IPS-15b (cell line): Measurements from ENCODE around the gene AHSP.
A peak's percentile ranks its signal among the peaks of the same experiment; 100 is the strongest.
"Not testable (repeated sequence)": the region's sequence is repeated elsewhere in the genome, so short reads cannot be mapped to it uniquely, and the experiment has no call there.

Source experiments
- H3K27me3 ChIP-seq: one replicate; pipeline ENCODE4 v1.6.1; 2013; ENCODE audit warnings: low read length; ENCODE audit not compliant: control insufficient read depth, insufficient read depth
- H3K36me3 ChIP-seq: one replicate; pipeline ENCODE4 v1.6.1; 2013; ENCODE audit warnings: low read length; ENCODE audit not compliant: control insufficient read depth, insufficient read depth
- H3K4me1 ChIP-seq: one replicate; pipeline ENCODE4 v1.6.1; 2013; ENCODE audit warnings: mild to moderate bottlenecking, low read length; ENCODE audit not compliant: control insufficient read depth, insufficient read depth
- H3K4me3 ChIP-seq: one replicate; pipeline ENCODE4 v1.5.1; 2013; ENCODE audit warnings: low read depth, low read length
- H3K9ac ChIP-seq: one replicate; pipeline ENCODE4 v1.6.1; 2013; ENCODE audit warnings: low read depth, mild to moderate bottlenecking, low read length
- H3K9me3 ChIP-seq: one replicate; pipeline ENCODE4 v1.6.1; 2013; ENCODE audit warnings: mild to moderate bottlenecking, low read length; ENCODE audit not compliant: control insufficient read depth, insufficient read depth

The AHSP gene

GRCh38 chr16:31522071-31522470, 5.6 kb upstream of the AHSP start:
- H3K27me3 ChIP-seq = peaks cover 2% of the 10 kb centered on the region
- no peaks in the 10 kb centered on the region for H3K36me3 ChIP-seq
- no peak overlapping the region for H3K9ac ChIP-seq
- H3K4me3 ChIP-seq = no peak overlapping the region
- H3K9me3 ChIP-seq = no peaks in the 10 kb centered on the region
- H3K4me1 ChIP-seq = no peaks in the 10 kb centered on the region

GRCh38 chr16:31523768-31524167, 3.9 kb upstream of the AHSP start:
- H3K27me3 ChIP-seq = peaks cover 17% of the 10 kb centered on the region
- H3K9ac ChIP-seq, H3K9me3 ChIP-seq, H3K36me3 ChIP-seq, H3K4me3 ChIP-seq: not testable (repeated sequence)
- H3K4me1 ChIP-seq = peaks cover 15% of the 10 kb centered on the region

- peaks cover 17% of the 10 kb centered on the region for H3K4me1 ChIP-seq
- no peak overlapping the region for H3K4me3 ChIP-seq
- H3K9me3 ChIP-seq = no peaks in the 10 kb centered on the region
- H3K9ac ChIP-seq = no peak overlapping the region
- peaks cover 26% of the 10 kb centered on the region for H3K27me3 ChIP-seq
- H3K36me3 ChIP-seq = no peaks in the 10 kb centered on the region
Observed at GRCh38 chr16:31525113-31525512, 2.6 kb upstream of the AHSP start.

DNA sequence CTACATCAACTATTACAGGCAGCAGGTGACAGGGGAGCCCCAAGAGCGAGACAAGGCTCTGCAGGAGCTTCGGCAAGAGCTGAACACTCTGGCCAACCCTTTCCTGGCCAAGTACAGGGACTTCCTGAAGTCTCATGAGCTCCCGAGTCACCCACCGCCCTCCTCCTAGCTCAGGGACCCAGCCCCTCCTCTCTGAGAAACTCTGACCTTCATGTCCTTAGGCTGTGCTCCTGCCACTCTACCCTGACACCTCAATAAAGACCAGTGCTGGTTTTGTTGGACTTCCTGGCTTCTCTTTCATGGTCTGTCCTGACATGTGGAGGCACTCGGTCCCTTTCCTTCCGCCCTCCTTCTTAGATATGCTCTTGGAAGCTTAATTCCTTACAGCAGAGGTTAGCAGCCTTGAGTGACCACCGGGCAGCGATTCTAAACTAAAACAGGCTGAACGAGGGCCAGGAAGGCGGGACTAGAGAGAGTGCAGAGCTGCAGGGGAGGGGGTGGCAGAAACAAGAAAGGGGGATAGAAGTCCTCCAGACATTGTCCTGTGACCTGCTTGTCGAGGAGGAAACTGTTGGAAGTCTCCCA, 915 bp downstream of the AHSP start:
- H3K9me3 ChIP-seq = no peaks in the 10 kb centered on the region
- no peaks in the 10 kb centered on the region for H3K36me3 ChIP-seq
- peaks cover 47% of the 10 kb centered on the region for H3K27me3 ChIP-seq
- peak overlapping the region; percentile 64 for H3K4me3 ChIP-seq
- H3K9ac ChIP-seq = no peak overlapping the region
- H3K4me1 ChIP-seq = peaks cover 21% of the 10 kb centered on the region

DNA sequence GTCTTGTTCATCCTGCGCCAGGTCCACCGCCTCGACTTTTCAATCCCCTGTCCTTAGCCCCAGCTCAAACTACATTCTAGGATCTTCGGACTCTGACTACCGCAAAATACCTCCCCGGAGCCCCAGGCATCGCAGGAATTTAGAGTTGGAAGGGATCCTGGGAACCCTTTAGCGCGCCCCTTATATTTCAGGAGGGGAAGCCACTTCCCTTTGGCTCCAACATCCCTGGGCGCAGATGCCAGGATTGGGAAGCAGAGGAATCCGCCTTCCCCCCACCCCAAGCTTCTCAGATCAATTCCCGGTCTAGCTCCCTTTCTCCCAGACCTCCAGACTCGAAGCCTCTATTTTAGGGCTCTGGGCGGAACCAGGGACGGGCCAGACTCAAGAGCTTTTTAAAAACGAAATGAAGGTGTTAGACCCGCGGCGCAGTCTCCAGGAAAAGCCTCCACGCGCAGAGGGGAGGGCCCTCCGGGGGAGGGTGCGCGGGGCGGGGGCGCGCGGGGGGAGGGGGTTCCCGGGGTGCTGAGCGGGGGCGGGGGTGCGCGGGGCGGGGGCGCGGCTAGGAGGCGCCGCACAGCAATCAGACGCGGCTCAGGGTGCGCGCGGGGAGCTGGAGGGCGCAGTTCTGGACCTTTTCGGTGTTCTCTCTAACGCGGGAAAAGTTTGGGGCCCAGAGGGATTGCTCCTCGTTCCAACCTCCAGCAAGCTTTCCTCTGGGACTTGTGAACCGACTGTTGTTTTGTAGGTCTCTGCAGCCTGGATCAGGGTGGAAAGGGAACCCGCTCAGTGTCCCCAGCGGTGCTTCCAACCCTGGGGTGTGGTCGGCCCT, 1.6 kb downstream of the AHSP start:
- Histone ChIP-seq H3K4me1 (peaks cover 21% of the 10 kb centered on the region), H3K9me3 (no peaks in the 10 kb centered on the region), H3K4me3 (peak overlapping the region; percentile 71), H3K9ac (peak overlapping the region; percentile 65), H3K27me3 (peaks cover 47% of the 10 kb centered on the region), H3K36me3 (no peaks in the 10 kb centered on the region)

DNA sequence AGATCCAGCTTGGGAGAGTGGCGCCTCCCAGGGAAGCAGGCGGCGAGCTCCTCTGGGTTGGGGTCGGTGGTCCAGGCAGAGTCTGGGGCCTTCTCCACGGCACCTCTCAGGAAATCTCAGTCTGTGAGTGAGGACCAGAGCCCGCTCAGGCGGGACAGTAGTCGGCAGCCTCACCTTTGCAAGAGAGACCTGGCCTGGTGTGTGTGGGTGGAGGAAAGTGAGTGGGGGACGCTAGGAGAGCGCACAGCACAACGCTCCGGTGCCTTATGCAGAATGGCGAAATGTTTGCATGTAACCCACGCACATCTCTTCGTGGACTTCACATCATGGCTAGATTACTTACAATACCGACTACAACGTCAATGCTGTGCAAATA, 2.2 kb downstream of the AHSP start:
- Histone ChIP-seq H3K36me3 (no peaks in the 10 kb centered on the region), H3K4me1 (peaks cover 21% of the 10 kb centered on the region), H3K9ac (peak overlapping the region; percentile 65), H3K4me3 (peak overlapping the region; percentile 71), H3K27me3 (peaks cover 46% of the 10 kb centered on the region), H3K9me3 (no peaks in the 10 kb centered on the region)

DNA sequence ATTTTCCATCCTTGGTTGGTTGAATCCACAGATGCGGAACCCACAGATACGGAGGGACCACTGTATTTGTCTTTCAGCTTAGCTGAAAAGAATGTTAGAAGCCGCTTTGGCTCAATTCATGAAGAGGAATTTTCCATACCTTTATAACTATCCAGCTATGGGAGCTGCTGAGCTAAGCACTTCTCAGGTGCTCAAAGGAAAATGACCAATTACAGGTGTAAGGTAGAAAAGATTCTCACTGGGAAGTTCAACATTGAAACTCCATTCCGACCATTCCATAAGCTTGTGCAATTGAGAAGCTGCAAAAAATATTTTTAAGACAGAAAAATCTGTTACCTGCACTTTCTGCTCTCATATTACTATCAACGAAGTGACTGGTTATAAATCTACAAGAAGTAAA, 2.7 kb downstream of the AHSP start:
- Histone ChIP-seq H3K4me3 (peak overlapping the region; percentile 71), H3K9ac (no peak overlapping the region), H3K4me1 (peaks cover 21% of the 10 kb centered on the region), H3K27me3 (peaks cover 46% of the 10 kb centered on the region), H3K9me3 (no peaks in the 10 kb centered on the region), H3K36me3 (no peaks in the 10 kb centered on the region)

- Histone ChIP-seq H3K4me3 (no peak overlapping the region), H3K4me1 (peaks cover 21% of the 10 kb centered on the region), H3K9ac (no peak overlapping the region), H3K36me3 (no peaks in the 10 kb centered on the region), H3K9me3 (no peaks in the 10 kb centered on the region), H3K27me3 (peaks cover 50% of the 10 kb centered on the region)
Observed at GRCh38 chr16:31531096-31531495, 3.4 kb downstream of the AHSP start.

DNA sequence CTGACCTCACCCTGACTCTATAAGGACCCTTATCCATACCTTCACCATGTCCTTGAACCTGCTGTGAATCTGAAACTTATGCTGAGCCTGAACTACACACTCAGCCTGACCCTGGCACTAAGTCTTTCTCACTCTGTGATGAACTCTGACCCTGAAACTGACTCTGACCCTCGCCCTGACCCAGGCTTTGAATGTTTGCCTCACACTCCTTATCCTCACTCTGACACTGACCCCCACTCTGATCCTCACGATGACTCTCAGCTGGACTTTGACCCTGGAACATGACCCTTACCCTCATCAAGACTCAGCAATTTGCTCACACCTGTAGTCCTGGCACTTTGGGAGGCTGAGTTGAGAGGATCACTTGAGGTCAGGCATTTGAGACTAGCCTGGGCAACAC, 4.4 kb downstream of the AHSP start:
- no peaks in the 10 kb centered on the region for H3K36me3 ChIP-seq
- no peak overlapping the region for H3K9ac ChIP-seq
- H3K9me3 ChIP-seq = no peaks in the 10 kb centered on the region
- peaks cover 23% of the 10 kb centered on the region for H3K4me1 ChIP-seq
- no peak overlapping the region for H3K4me3 ChIP-seq
- H3K27me3 ChIP-seq = peaks cover 53% of the 10 kb centered on the region

DNA sequence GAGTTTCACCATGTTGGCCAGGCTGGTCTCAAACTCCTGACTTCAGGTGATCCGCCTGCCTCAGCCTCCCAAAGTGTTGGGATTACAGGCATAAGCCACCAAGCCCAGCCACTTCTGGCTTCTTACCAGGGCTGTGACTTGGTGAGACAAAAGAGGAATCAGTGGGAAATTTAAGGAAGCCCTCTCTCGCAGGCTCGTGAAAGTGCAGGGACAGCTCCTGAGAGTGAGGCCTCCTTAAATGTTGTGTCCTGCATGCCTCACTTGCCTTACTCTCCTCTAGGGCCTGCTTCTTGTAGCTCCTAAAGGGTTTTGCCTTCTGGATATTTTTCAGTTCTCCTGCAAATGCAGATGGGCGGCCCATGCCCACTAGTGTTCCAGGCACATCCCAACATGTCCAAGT, 5.2 kb downstream of the AHSP start:
- no peaks in the 10 kb centered on the region for H3K9me3 ChIP-seq
- no peak overlapping the region for H3K9ac ChIP-seq
- H3K27me3 ChIP-seq = peaks cover 46% of the 10 kb centered on the region
- no peak overlapping the region for H3K4me3 ChIP-seq
- no peaks in the 10 kb centered on the region for H3K36me3 ChIP-seq
- H3K4me1 ChIP-seq = peaks cover 15% of the 10 kb centered on the region

DNA sequence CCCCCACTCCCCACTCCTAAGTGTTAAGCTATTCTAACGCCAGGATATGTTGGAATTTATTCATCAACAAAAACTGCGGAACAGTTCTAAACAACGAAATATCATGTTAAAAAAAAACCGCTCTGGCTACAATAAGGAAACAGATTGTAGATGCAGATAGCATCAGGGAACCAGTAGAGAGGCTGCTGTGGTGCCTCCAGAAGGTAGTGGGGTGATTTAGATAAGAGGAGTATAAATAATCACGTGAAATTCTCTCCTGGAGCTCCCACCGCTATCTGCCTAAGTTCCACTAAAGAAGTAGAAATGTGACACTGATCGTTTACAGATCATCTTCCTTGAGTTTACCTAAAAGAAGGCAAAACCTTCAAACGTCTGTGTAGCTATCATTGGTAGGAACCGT, 8.0 kb downstream of the AHSP start:
- no peaks in the 10 kb centered on the region for H3K36me3 ChIP-seq
- peaks cover 2% of the 10 kb centered on the region for H3K4me1 ChIP-seq
- peaks cover 22% of the 10 kb centered on the region for H3K27me3 ChIP-seq
- no peak overlapping the region for H3K9ac ChIP-seq
- H3K4me3 ChIP-seq = no peak overlapping the region
- H3K9me3 ChIP-seq = peaks cover 7% of the 10 kb centered on the region

DNA sequence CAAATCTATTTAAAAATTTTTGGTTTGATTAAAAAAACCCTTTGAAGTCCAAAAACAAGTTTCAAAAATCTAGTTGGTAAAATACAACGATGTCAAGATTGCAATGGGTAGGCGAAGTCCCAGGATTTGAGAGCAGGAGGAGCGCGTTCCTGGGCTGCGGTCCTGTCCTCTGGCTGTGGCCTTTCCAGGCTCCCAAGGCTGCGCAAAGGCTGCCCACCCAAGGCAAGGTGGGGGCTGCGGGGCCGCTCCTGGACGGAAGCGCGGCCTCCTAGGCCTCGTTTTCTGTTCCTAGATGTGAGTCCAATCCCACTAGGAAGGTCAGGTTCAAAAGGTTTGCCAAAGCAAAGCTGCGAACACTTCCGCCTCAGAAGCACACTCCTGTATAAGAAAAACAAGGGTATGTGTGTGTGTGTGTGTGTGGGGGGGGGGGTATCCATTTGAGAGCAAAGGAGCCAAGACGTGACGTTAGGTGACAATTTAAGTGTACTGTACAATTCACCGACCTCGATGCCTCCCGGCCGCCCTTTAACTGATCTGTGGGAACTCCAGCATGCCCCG, 9.2 kb downstream of the AHSP start:
- H3K4me3 ChIP-seq = peak overlapping the region; percentile 52
- H3K4me1 ChIP-seq = peaks cover 2% of the 10 kb centered on the region
- peaks cover 7% of the 10 kb centered on the region for H3K9me3 ChIP-seq
- H3K36me3 ChIP-seq = no peaks in the 10 kb centered on the region
- peak overlapping the region; percentile 37 for H3K9ac ChIP-seq
- H3K27me3 ChIP-seq = peaks cover 11% of the 10 kb centered on the region
